Fibroblast of peridontal ligament (primary cell): Measurements from ENCODE around the gene VTI1A.

Source experiments
- DNase-seq: peaks from one replicate; pipeline ENCODE4 v3.0.0-alpha.2; 2010; ENCODE audit errors: extremely low read depth

VTI1A gene

GRCh38 chr10:112834751-112835181, 387.8 kb downstream of the VTI1A start:
- DNase-seq = no peak

GRCh38 chr10:112835217-112835715, 388.3 kb downstream of the VTI1A start:
- DNase-seq = no peak

DNA sequence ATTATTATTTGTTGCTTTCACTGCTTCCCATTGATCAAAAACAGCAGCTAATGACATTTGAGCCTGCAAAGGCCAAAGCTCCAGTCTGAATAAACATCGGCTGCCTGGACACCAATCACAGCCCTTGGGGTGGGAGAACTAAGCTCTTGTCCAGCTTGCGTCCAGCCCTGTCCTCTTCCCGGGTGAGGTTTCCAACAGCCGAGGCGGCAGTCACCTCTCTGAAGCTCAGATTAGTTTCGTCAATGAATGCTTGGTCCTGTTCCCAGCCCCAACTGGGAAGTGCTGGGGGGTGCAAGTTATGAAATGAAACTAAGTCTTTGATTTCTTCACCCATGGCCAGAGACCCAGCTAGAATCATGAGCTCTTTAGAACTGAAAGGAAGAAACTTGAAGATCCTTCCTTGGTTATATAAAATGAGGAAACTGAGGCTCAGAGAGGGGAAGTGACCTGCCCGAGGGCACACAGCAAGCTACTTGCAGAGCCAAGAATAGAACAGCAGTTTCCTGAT, 389.0 kb downstream of the VTI1A start:
- DNase-seq = no peak

- no peak for DNase-seq
These were observed 391.9 kb downstream of the VTI1A start for GRCh38 chr10:112838784-112839481.

DNA sequence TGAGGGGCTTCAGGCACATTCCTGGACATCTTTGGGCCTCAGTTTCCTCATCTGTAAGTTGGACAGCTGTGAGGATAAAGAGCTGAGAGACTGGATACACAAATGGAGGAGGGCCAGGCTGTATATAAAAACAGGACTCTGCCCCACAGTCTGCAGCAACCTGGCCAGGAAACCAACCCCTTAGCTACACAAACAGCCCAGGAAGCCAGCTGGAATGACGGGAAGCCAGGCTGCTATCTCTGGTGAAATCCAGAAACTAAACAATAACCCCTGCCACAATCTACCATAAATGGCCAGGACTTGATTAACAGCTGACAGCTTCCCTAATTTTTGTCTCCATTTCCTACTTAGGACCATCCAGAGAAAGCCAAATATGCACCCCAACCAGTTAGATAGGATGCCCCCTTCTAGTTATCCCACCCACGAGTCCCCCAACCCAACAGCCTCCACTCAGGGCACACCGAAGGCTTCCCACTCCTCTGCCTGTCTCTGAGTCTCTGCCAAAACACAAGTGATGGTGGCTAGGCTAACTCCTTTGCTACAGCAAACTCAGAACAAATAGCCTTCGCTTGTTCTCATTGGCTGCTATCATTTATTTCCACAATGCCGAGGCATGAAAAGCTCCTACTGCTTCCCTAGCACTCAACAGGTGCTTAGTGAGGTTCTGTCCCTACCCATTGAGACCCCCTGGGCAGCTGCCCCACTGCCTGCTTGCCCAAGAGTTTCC, 393.1 kb downstream of the VTI1A start:
- no peak for DNase-seq

DNA sequence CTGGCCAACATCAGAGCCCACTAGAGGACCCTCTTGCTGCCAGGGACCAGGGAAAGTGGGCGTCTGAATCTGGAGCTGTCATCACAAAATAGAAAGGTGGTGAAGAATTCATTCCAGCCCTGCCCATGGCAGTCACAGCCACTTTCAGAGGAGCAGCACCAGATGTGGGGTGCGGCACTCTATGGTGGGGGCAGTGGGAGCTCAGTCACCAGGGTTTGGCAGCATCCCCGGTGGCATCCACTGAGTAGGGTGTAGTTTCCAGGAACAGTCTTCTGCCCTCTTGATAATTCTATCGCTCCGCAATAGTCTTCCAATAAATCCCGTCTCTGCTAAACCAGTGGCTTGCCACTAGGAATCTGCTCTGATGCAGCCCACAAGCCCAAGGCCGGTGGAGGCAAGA, 394.5 kb downstream of the VTI1A start:
- no peak for DNase-seq

GRCh38 chr10:112842832-112843360, 395.9 kb downstream of the VTI1A start:
- peak; percentile 6 for DNase-seq

GRCh38 chr10:112843623-112844022, 396.6 kb downstream of the VTI1A start:
- DNase-seq = no peak

GRCh38 chr10:112844681-112845544, 397.9 kb downstream of the VTI1A start:
- no peak for DNase-seq

DNA sequence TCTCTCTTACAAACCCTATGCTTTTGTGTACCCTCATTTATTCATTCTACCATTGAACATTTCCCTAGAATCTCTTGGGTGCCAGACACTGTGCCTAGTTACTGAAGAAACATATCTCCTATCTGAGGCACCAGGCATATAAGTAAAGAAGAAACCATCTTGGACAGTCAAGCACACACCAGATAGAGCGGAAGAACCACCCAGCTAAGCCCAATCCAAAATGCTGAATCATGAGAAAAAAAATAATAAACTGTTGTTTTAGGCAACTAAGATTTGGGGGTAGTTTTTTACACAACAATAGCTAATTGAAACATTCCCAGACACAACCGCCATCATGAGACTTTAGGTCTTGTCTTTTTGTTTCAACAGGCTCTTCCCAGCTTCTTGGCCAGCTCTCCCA, 400.8 kb downstream of the VTI1A start:
- DNase-seq = no peak

GRCh38 chr10:112848228-112848627, 401.2 kb downstream of the VTI1A start:
- DNase-seq = no peak

- DNase-seq = no peak
These were observed 401.9 kb downstream of the VTI1A start for GRCh38 chr10:112848868-112849430.

DNA sequence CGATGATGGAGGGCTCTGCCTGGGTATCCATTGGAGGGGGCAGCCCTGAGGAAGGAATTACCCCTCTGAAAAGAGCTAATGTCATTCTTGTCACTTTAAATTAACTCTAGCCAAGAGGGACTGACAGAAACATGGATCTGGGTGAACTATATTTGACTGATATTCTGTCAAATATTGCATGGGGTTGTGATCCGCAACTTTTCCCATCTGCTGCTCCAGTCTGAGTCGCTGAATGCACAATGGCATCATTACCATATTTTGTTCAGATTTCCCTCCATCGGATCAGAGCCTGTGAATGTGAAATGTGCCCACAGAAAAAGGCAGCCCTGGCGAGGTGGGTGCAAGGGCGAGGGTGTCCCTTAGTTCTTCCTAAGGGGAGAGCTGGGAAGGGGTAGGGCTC, 402.5 kb downstream of the VTI1A start:
- DNase-seq = no peak

DNA sequence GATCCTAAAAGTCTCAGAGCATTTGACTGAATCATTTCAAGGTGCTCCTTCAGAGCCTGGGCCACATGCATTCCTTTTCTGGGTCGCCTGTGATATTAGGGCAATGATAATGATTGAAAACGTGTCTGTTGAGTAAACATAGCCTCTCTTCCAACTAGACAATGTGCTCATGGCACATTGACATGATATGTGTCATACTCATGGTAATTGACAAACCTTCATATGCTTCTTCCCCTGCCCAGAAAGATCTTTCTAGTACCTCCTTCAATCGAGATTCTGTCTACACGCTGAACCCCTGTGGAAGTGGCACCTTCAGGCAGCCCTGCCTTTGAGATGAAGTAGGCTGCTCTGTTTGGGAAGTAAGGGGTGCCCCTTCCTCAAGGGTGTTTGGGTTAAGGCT, 404.2 kb downstream of the VTI1A start:
- DNase-seq = no peak

- DNase-seq = no peak
These were observed 404.7 kb downstream of the VTI1A start for GRCh38 chr10:112851588-112852211.

GRCh38 chr10:112852306-112852705, 405.3 kb downstream of the VTI1A start:
- no peak for DNase-seq

DNA sequence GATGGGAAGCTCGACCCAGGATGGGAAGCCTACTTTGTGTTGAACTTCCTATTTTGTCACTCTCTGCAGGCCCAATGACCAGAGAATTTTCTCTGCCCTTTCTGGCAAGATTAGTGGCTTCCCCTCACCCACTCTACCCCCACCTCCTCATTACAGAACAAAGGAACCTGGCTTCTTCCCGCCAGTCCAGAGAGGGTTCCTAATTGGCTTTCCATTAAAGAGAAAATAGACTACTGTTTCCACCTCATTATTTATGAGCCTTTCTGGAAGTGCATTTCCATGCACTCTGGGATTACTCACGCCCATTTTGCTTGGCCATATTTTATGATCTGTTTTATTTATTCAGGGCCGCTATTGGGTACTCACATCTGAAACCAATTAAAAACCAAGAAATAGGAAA, 408.1 kb downstream of the VTI1A start:
- no peak for DNase-seq

GRCh38 chr10:112857493-112857892, 410.5 kb downstream of the VTI1A start:
- no peak for DNase-seq

DNA sequence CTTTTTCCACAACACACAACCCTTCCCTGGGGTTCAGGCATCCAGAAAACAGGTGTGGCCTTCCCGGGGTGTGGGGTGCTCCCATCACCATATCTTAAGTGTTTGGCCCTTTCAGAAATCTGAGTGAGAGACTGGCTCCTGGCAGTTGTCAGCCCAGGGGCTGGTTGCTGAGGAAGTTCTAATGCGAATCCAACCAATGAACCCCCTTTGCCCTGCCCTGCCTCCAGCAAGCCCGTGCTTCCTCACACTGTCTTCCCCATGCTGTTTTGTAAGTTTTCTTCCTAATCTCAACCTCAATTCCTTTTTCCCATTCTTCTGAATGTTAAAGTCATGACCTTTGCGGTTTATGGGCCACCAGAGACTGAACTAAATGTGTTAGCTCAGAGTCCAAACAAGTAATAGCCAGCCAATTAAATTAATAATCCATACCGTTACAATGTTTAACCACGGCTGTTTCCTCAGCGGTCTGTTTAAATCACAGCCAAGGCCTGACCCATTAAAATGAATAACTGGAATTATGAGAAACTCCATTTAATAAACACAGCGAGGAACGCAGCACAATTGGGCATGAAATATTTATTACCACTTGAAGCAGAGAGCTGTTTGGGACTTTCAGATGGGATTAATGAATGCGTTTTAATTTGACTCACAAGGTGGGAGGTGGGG, 412.1 kb downstream of the VTI1A start:
- no peak for DNase-seq

DNA sequence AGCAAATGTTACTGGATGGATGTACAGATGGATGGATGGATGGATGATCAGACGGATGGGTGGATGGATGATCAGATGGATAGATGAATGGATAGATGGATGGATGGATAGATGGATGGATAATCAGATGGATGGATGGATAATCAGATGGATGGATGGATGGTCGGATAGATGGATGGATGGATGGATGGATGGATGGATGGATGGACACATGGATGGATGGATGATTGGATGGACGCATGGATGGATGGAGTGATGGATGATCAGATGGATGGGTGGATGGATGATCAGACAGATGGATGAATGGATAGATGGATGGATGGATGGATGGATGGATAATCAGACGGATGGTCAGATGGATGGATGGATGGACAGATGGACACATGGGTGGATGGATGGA, 412.8 kb downstream of the VTI1A start:
- DNase-seq = no peak
